Karpas-422 (cell line): Measurements from ENCODE around the gene DOCK4. TPM values are rescaled to one million over a fixed set of nuclear protein-coding genes. Genes with fewer than 3 reads are reported as not detected.

Source experiments
- DNase-seq: peaks from one replicate; pipeline ENCODE4 v3.0.0-alpha.2; 2015
- H2AFZ ChIP-seq: fragments of 200-600 bp; sonication (generic); 2 replicates; pipeline ENCODE4 v1.6.1; 2014; ENCODE audit warnings: antibody characterized with exemption, low read length, mixed read lengths
- H3K27ac ChIP-seq: fragments of 200-600 bp; sonication (generic); 2 replicates; pipeline ENCODE4 v1.5.1; 2014; ENCODE audit warnings: mild to moderate bottlenecking, low read length, moderate library complexity
- H3K27me3 ChIP-seq: fragments of 200-600 bp; sonication (generic); 2 replicates; pipeline ENCODE4 v1.6.1; 2014; ENCODE audit warnings: low read length, mixed read lengths
- H3K36me3 ChIP-seq: fragments of 200-600 bp; sonication (generic); 2 replicates; pipeline ENCODE4 v1.6.1; 2014; ENCODE audit warnings: low read length, mixed read lengths; ENCODE audit not compliant: insufficient read depth
- H3K4me1 ChIP-seq: fragments of 200-600 bp; sonication (generic); 2 replicates; pipeline ENCODE4 v1.6.1; 2014; ENCODE audit warnings: mild to moderate bottlenecking, low read length, mixed read lengths
- H3K4me2 ChIP-seq: fragments of 200-600 bp; sonication (generic); 2 replicates; pipeline ENCODE4 v1.6.1; 2014; ENCODE audit warnings: low read length, low read depth, mild to moderate bottlenecking; ENCODE audit not compliant: poor library complexity, severe bottlenecking
- H3K4me3 ChIP-seq: fragments of 200-600 bp; sonication (generic); 2 replicates; pipeline ENCODE4 v1.5.1; 2014; ENCODE audit warnings: mild to moderate bottlenecking, antibody characterized with exemption, low read length, mixed read lengths
- H3K79me2 ChIP-seq: fragments of 200-600 bp; sonication (generic); 2 replicates; pipeline ENCODE4 v1.6.1; 2014; ENCODE audit warnings: mild to moderate bottlenecking, low read length, mixed read lengths
- H3K9ac ChIP-seq: fragments of 200-600 bp; sonication (generic); 2 replicates; pipeline ENCODE4 v1.6.0; 2014; ENCODE audit warnings: low read length
- H3K9me2 ChIP-seq: fragments of 200-600 bp; sonication (generic), shearing (Covaris generic); replicated peaks from 2 replicates; pipeline ENCODE4 v1.6.0; 2014; ENCODE audit warnings: mild to moderate bottlenecking, low read length, moderate library complexity; ENCODE audit not compliant: insufficient read depth
- H3K9me3 ChIP-seq: fragments of 300-700, 200-600 bp; sonication (generic); 2 replicates; pipeline ENCODE4 v1.6.1; 2014; ENCODE audit warnings: low read length, mixed read lengths
- H4K20me1 ChIP-seq: fragments of 200-600 bp; sonication (generic); 2 replicates; pipeline ENCODE4 v1.6.1; 2014; ENCODE audit warnings: mild to moderate bottlenecking, antibody characterized with exemption, low read length, low read depth; ENCODE audit not compliant: insufficient read depth
- total RNA-seq: library from RNA; depleted of rRNA; stranded (reverse); fragments of >200 nt; shearing (Covaris generic); gene quantifications from 2 replicates; pipeline ENCODE4 v1.2.3, GENCODE V29; 2014; ENCODE audit warnings: low replicate concordance

DOCK4 gene
- total RNA-seq, 1 experiment from 2014 or later: 0.07 TPM

DNA sequence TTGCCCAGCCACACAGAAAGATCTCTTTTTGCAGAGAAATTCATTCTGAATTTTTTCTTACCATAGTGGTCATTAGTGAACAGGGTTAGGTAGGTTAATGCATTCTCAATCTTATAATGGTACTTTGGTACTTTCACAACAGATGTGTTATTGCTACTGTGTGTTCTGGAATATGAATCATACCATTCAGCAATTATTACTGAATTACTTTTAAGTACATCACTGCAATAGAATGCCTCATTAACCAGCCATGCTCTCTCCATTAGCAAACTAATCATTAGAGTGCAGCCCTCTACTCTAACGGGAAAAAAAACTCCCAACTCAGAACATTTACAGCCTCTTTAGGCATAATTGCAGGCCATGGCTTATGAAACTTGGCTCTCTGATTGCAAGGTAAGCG is 102.1 kb downstream of the DOCK4 start:
- Histone ChIP-seq H3K27me3 (no peaks in the 10 kb centered on the region), H3K9me2 (no peaks in the 10 kb centered on the region), H2AFZ (no peak overlapping the region), H3K9me3 (no peaks in the 10 kb centered on the region), H3K9ac (no peak overlapping the region), H3K4me1 (no peaks in the 10 kb centered on the region), H3K36me3 (no peaks in the 10 kb centered on the region), H3K79me2 (no peaks in the 10 kb centered on the region), H4K20me1 (no peaks in the 10 kb centered on the region), H3K4me2 (no peak overlapping the region), H3K27ac (no peak overlapping the region), H3K4me3 (no peak overlapping the region)
- no peak for DNase-seq

DNA sequence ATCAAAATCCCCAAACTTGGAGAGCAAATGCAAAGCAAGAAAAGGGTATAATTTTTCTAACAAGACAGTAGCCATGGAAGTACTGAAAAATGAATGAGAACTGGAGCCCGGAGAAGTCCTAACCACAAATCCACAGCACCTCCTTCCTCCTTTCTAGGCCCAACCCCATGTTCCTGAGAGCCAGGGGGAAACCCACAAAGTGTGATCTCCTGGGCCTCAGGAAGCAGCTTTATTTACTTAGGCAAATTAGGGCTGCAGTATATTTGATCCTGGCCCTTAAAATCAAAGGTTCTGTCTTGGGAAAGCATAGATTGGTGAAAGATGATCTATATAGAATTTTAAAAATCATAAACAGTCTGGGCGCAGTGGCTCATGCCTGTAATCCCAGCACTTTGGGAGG is 103.0 kb downstream of the DOCK4 start:
- no peak overlapping the region for H3K9ac ChIP-seq
- no peak overlapping the region for H2AFZ ChIP-seq
- H4K20me1 ChIP-seq: no peaks in the 10 kb centered on the region
- no peaks in the 10 kb centered on the region for H3K9me2 ChIP-seq
- H3K27ac ChIP-seq: no peak overlapping the region
- H3K9me3 ChIP-seq: no peaks in the 10 kb centered on the region
- H3K4me3 ChIP-seq: no peak overlapping the region
- H3K79me2 ChIP-seq: no peaks in the 10 kb centered on the region
- no peaks in the 10 kb centered on the region for H3K36me3 ChIP-seq
- no peaks in the 10 kb centered on the region for H3K27me3 ChIP-seq
- H3K4me1 ChIP-seq: no peaks in the 10 kb centered on the region
- no peak overlapping the region for H3K4me2 ChIP-seq
- no peak for DNase-seq

DNA sequence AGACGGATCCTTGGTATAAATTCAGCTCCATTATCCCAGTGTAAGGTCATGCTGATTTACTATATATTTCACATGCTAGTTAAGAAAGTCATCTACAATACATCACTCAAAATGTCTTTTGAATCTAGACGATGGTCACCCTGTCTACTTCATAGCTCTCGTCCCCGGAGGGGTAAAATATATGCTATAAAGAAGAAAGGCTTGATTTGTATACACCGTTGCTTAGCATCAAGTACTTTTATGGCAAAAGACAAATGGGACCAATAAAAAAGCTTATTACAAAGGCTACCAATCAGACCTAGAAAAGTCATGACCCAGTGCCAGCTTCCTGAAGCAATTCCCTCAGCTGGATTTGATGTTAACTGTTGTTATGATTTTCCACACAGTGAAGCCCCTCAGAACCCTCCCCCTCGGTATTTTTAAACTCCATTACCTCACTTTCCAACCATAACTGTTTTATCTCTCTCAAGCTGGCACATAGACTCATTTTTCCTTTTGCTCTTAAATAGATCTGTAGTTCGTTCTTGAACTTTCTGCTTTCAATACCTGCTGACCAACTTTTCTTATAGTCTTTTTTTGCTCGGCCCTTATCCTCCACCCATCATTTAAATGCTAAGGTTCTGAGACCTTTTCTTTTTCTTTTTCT is 104.9 kb downstream of the DOCK4 start:
- Histone ChIP-seq H3K27ac (no peak overlapping the region), H2AFZ (no peak overlapping the region), H3K9ac (no peak overlapping the region), H3K4me3 (no peak overlapping the region), H3K27me3 (no peaks in the 10 kb centered on the region), H4K20me1 (no peaks in the 10 kb centered on the region), H3K79me2 (no peaks in the 10 kb centered on the region), H3K4me1 (no peaks in the 10 kb centered on the region), H3K9me3 (no peaks in the 10 kb centered on the region), H3K4me2 (no peak overlapping the region), H3K9me2 (no peaks in the 10 kb centered on the region), H3K36me3 (no peaks in the 10 kb centered on the region)
- DNase-seq: no peak

DNA sequence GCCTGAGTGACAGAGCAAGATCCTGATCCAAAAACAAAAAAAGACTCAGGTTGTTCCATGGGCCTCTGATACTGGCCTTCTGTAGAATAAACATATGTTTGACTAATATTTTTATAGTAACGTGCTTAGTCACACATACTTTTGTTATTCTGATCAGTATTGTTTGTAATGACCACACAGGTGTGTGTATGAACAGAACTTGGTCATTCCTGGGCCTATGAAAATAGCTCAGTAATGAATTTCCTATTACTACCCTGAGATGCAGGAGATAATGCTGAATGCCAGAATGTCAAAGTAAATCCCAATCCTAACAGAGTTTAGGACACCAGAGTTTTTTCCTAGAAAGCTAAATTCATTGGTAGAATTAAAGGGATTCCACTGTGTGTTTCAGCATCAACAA is 108.7 kb downstream of the DOCK4 start:
- Histone ChIP-seq H3K9me3 (no peaks in the 10 kb centered on the region), H3K9ac (no peak overlapping the region), H3K9me2 (no peaks in the 10 kb centered on the region), H3K4me2 (no peak overlapping the region), H2AFZ (no peak overlapping the region), H3K27ac (no peak overlapping the region), H3K27me3 (no peaks in the 10 kb centered on the region), H3K79me2 (no peaks in the 10 kb centered on the region), H3K36me3 (no peaks in the 10 kb centered on the region), H4K20me1 (no peaks in the 10 kb centered on the region), H3K4me3 (no peak overlapping the region), H3K4me1 (no peaks in the 10 kb centered on the region)
- DNase-seq: no peak

DNA sequence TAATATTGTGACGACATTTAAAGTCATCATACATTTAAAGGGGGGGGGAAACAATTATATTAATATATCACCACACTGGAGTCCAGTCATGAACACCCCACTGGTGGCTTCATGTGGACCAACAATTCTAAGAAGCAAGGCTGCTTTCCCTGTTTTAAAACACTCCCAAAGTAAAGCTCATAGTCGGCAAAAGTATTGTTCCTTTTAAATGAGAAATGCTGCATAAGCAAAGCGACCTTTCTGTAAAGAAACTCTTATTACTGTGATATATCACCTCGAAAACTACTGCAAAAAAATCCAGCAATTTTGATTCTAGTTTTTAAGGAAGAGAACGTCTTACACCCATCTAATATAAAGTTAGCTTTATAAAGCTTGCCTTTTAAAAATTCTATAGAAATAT is 112.8 kb downstream of the DOCK4 start:
- Histone ChIP-seq H3K9ac (no peak overlapping the region), H3K79me2 (no peaks in the 10 kb centered on the region), H3K4me2 (no peak overlapping the region), H3K9me3 (no peaks in the 10 kb centered on the region), H2AFZ (no peak overlapping the region), H3K36me3 (no peaks in the 10 kb centered on the region), H3K27me3 (no peaks in the 10 kb centered on the region), H4K20me1 (no peaks in the 10 kb centered on the region), H3K4me1 (no peaks in the 10 kb centered on the region), H3K9me2 (no peaks in the 10 kb centered on the region), H3K4me3 (no peak overlapping the region), H3K27ac (no peak overlapping the region)
- no peak for DNase-seq

DNA sequence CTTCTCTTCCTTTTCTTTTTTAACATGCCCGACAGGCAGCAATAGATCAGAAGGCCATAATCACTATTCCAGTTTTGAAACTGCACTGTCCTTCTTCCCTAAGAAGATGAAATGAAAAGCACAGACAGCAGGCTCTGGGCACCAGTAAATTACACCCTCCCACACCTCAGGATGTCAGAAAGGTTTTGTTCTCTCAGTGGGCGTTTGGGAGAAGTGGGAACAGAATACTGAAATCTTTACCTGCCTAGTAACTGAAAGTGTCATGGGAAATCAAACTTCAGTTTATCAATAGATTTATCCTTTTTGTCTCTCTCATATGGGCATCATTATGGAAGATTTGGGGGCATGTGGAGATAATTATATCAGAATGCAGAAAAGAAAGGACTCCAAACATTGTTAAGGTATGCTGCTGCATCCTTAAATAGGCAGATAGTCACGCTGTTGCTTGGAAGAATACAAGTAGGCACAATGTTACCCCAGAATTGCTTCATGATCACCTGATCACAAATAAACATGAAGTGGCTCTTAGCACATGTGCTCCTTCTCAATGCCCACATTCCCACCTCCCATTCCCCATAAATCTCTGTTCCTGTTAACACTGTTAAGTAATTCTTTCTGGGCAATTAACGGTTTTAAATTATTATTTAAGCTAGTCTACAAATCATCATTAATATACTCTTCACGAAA is 113.3 kb downstream of the DOCK4 start:
- H3K36me3 ChIP-seq: no peaks in the 10 kb centered on the region
- H2AFZ ChIP-seq: no peak overlapping the region
- H4K20me1 ChIP-seq: no peaks in the 10 kb centered on the region
- DNase-seq: no peak
- H3K4me3 ChIP-seq: no peak overlapping the region
- H3K27ac ChIP-seq: no peak overlapping the region
- no peak overlapping the region for H3K9ac ChIP-seq
- no peaks in the 10 kb centered on the region for H3K9me2 ChIP-seq
- H3K79me2 ChIP-seq: no peaks in the 10 kb centered on the region
- no peaks in the 10 kb centered on the region for H3K4me1 ChIP-seq
- H3K9me3 ChIP-seq: no peaks in the 10 kb centered on the region
- H3K4me2 ChIP-seq: no peak overlapping the region
- H3K27me3 ChIP-seq: no peaks in the 10 kb centered on the region

DNA sequence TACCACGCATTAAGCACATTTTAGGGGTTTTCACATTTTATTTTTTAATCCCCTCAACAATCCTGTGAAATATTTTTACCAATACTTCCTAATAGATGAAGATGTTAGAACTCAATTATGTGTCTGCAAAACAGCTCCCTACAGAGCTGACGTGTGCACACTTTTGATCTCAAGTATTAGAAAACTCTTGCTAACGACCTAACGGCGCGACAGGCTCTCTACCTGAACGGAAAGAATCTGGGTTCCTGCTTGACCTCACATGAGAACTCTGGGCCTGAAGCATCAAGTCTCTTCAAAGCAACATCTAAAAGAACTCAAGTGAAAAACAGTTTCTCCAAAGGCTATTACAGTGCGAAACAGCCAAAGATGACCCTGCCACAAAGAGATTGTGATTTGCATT is 113.9 kb downstream of the DOCK4 start:
- no peaks in the 10 kb centered on the region for H3K36me3 ChIP-seq

DNA sequence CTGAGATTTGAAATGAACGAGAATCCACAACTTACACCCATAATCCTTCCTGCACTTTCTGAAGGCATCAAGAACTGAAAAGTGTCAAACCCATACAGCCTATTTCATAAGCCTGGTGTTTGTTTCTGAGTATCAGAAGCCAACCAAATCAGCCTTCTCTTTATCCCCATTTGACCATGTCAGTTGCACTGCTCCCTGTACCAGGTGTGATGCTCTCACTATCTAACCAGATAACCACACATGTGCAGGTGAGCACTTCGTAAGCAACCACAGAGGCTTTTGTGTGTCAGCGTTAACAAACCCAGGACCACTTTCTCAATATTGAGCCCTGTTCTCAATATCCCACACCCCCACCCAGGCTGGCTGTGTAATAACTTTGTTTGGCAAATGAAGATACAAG is 114.4 kb downstream of the DOCK4 start:
- no peaks in the 10 kb centered on the region for H3K27me3 ChIP-seq
- no peak overlapping the region for H3K27ac ChIP-seq
- no peak overlapping the region for H2AFZ ChIP-seq
- no peaks in the 10 kb centered on the region for H3K36me3 ChIP-seq
- DNase-seq: no peak
- H3K9me3 ChIP-seq: no peaks in the 10 kb centered on the region
- H3K4me2 ChIP-seq: no peak overlapping the region
- no peak overlapping the region for H3K9ac ChIP-seq
- H3K79me2 ChIP-seq: no peaks in the 10 kb centered on the region
- H3K4me1 ChIP-seq: no peaks in the 10 kb centered on the region
- no peaks in the 10 kb centered on the region for H4K20me1 ChIP-seq
- no peaks in the 10 kb centered on the region for H3K9me2 ChIP-seq
- H3K4me3 ChIP-seq: no peak overlapping the region

More for the DNA sequence above, 113.9 kb downstream of the DOCK4 start:
- Histone ChIP-seq H3K9me3 (no peaks in the 10 kb centered on the region), H3K27me3 (no peaks in the 10 kb centered on the region), H3K4me3 (no peak overlapping the region), H3K9ac (no peak overlapping the region), H3K27ac (no peak overlapping the region), H3K4me2 (no peak overlapping the region), H3K4me1 (no peaks in the 10 kb centered on the region), H3K9me2 (no peaks in the 10 kb centered on the region), H4K20me1 (no peaks in the 10 kb centered on the region), H2AFZ (no peak overlapping the region), H3K79me2 (no peaks in the 10 kb centered on the region)
- DNase-seq: no peak
